GM12891 (cell line): Measurements from ENCODE around the gene BEND4.

Experiments used
- POLR2A ChIP-seq: IDR thresholded peaks from 2 replicates; pipeline ENCODE4 v1.6.1; 2011; ENCODE audit warnings: low read depth, low read length, control low read depth
- POLR2AphosphoS5 ChIP-seq: IDR thresholded peaks from 2 replicates; pipeline ENCODE4 v1.6.1; 2011; ENCODE audit warnings: low read depth, low read length, control low read depth

DNA sequence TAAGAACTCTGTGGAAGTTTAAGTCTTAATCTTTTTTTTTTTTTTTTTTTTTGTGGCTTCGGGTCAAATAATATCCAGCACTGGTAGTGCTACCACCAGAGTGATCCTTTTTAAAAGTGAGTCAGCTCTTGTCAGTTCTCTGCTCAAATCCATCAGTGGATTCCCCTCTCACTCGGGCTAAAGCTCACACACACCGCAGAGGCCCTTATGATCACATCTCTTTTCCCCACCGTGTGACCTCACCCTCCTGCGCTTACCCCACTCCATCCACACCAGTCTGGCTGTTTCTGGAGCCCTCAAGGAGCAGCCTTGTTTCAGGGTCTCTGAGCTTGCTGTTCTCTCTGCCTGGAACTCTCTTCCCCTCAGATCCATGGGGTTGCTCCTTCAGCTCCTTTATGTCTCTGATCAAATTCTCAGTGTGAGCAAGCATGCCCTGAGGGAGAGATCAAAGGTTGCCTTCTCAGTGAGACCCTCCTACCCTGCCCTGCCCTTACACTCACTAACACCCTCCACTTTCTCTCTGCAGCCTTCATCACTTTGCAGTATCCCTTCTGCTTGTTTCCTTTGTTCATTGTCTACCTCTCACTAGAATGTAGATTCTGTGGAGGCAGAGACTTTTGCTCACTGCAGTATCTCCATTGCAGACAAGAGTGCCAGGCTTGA is 19.8 kb upstream of the BEND4 start:
- TF ChIP-seq POLR2A (no peak), POLR2AphosphoS5 (no peak)
